GM12875 (cell line): Measurements from ENCODE around the gene PIK3R5.
A peak's percentile ranks its signal among the peaks of the same experiment; 100 is the strongest.

Experiments used
- H3K4me3 ChIP-seq: one replicate; pipeline ENCODE4 v1.5.1; 2011; ENCODE audit warnings: low read depth, low read length, control low read depth
- CTCF ChIP-seq: IDR thresholded peaks from 2 replicates; pipeline ENCODE4 v1.5.1; 2011; ENCODE audit warnings: low read depth, mild to moderate bottlenecking, control low read depth, inconsistent platforms, low read length, moderate library complexity, borderline replicate concordance; ENCODE audit not compliant: insufficient read depth

PIK3R5 gene

DNA sequence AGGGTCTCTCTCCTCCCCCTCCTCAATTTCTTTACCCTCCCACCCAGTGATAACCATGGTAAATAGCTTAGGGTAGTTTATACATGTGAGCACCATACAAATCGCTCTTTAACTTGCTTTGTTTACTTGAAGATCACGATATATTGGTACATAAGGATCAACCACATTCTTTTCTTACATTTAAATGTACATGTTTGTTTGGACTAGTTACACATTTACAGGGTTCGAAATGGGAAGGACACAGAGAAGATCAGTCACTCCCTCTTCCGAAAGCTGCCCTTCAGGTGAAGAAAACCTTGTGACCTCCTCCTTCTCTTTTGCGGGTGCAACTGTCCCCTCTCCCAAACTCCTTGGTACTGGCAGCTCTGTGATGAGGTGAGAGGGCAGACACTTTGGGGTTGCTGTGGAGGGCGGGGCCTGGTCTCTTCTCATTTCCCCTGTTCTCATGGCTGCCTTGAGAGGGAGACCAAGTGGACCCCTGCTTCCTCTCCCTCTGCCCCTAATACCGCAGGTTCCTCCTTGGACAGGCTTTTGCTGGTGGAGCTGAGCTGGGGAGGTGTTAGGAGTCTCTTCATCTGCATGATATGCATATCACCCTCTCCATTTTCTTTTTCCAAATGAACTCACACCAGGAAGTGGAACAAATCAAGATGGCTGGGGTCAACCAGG, 93.3 kb downstream of the PIK3R5 start:
- H3K4me3 ChIP-seq = no peak overlapping the region
- TF ChIP-seq CTCF = no peak

- no peak for TF ChIP-seq CTCF
- H3K4me3 ChIP-seq = no peak overlapping the region
Observed at GRCh38 chr17:8871081-8871581, 94.4 kb downstream of the PIK3R5 start.

DNA sequence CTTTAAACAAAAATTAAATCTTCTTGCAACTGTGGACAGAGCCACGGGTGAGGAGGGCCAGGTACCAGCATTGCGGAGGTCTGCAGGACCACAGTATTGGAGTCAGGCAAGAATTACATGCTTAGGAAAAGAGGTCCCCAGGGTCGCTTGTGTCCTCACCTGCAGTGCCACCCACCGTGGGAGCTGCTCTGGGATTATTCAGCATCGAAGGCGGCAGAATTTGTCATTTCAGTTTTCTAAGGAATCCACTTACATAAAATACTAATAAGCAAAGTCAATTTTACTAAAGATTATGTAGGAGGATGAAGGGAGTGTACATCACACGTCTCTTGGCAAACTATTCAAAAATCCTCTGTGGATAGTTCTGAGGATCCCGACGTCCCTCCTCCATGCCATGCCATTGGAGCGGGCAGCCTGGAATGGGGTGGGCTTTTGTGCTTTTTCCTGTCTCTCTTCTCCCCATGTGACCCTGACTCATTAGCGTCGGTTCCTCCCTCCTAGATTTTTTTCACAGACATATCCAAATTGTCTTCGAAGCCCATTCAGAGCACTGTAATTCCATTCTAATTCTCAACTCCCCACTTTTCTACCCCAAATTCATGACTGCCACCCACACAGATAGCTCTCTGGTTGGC, 95.0 kb downstream of the PIK3R5 start:
- no peak overlapping the region for H3K4me3 ChIP-seq
- TF ChIP-seq CTCF = no peak

DNA sequence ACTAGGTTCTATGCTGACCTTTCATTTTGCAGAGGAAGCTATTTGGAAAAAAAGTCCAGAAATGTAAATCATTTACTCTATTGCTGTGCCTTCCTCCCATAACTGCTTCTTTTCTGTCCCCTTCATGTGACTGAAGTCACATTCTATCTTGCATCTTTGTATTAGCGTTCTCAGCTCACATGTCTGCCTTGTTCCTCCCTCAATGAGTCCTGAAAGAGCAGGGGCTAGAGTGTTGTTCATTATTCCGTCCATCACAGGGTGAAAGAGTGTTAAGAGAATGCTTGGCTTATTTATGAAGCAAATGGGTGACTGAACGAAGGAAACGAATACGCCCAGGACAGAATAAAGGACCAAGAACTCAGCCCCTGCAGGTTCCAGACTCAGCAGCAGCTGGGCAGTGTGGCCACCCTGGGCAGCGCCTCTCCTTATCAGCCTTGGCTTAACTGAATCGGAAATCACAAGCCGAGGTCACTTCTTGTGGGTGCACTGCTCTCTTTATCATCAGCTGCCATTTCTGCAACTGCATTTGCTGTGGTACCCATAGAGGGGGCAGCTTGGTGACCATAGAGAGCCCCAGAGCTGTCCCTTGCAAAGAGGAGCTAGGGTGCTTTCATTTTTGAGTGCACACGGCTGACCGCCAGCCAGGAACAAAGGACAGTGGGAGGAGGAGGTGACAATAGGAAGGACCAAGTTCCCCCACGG, 96.2 kb downstream of the PIK3R5 start:
- no peak for TF ChIP-seq CTCF
- H3K4me3 ChIP-seq = no peak overlapping the region

GRCh38 chr17:8868529-8868951, 97.0 kb downstream of the PIK3R5 start:
- no peak for TF ChIP-seq CTCF
- H3K4me3 ChIP-seq = no peak overlapping the region

DNA sequence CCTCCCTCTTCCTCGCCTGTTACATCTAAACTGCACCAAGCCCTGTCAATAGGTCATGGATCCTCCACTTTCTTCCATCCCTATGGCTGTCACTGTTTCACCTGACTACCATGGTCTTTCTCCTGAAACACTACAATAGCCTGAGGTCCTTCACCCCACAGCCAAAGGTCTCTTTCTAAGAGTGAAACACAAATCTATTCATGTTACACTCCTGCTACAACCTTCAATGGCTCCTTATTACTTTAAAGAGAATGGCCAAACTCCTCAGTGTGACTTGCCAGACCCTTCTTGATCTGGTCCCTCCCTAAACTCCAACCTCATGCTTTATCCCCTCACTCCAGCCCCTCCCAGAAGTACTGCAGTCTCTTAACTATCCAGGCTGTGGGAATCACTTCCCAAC, 97.4 kb downstream of the PIK3R5 start:
- H3K4me3 ChIP-seq = peak overlapping the region; percentile 89
- no peak for TF ChIP-seq CTCF
